Activated T-cell treated with anti-CD3 and anti-CD28 coated beads for 4 hours (primary cell): ENCODE data around the gene MTMR3.
"Not testable (repeated sequence)": the region's sequence is repeated elsewhere in the genome, so short reads cannot be mapped to it uniquely, and the experiment has no call there.

Experiments
- DNase-seq: peaks from one replicate; pipeline ENCODE4 v3.0.0-alpha.2; 2020

MTMR3 gene

DNA sequence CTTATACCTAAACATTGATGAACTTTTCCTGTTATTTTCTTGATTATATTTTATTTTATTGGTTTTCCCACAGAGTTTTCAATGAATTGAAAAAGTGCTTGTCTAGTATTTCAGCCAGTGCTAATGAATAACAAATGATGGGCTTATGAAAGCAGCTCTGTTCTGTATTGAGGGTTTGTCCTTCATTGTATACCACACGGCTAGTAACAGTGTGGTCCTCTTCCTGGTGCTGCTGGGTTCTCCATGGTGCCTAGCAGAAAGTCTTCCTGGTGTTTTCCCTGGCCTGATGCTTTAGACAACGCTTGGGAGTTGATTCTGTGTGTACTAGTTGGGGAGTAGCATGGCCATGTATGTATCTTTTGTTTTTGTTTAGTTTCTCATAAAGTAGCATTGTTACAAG, 89.1 kb downstream of the MTMR3 start:
- DNase-seq = no peak

DNA sequence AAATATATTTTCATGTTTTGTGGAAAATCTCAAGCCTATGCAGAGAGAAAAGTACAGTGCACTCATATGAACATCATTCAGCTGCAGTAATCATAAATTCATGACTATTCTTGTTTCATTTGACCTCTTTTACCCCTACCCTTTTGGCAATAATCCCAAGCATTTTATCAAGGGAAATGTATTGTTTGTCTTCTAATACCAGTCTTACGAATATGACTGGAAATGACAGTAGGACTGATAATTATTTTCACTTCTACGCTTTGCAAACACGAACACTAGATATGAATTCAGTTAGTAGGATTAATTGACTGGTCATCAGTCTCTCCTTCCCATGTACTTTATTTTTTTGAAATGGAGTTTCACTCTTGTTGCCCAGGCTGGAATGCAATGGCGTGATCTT, 90.3 kb downstream of the MTMR3 start:
- DNase-seq = no peak

DNA sequence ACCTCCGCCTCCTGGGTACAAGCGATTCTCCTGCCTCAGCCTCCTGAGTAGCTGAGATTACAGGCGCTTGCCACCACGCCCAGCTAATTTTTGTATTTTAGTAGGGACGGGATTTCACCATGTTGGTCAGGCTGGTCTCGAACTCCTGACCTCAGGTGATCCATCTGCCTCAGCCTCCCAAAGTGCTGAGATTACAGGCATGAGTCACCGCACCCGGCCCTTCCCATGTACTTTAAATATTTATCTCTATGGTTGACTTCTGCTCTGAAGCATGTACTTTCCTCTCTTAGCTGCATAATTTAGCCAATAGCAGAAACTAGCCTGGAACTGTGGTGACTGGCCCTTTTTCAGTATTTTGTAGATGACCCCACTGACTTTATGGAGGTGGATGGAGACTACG, 90.7 kb downstream of the MTMR3 start:
- DNase-seq = not testable (repeated sequence)

DNA sequence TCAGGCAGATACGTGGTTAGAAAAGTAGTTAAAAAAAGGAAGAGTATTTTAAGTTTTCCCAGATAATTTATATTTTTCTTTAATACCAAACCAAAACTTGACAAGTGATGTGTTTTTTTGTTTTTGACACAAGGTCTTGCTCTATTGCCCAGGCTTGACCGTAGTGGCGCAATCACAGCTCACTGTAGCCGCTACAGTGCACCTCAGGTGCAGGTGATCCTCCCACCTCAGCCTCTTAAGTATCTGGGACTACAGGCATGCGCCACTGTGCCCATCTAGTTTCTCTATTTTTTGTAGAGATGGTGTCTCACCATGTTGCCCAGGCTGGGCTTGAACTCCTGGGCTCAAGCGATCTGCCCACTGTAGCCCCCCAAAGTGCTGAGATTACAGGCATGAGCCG, 92.5 kb downstream of the MTMR3 start:
- DNase-seq = no peak

DNA sequence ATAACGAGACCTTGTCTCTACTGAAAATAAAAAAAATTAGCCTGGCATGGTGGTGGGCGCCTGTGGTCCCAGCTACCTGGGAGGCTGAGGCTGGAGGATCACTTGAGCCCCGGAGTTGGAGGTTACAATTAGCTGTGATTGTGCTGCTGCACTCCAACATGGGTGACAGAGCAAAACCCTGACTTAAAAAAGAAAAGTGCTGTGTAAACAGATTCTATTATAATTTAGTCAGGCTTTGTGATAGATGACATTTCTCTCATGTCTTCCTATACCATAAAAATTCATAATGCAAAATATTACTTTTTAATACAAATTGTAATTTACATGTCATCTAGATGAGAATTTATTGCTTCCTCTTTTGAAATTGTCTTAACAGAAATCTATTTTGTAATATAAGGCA, 94.1 kb downstream of the MTMR3 start:
- DNase-seq = no peak

DNA sequence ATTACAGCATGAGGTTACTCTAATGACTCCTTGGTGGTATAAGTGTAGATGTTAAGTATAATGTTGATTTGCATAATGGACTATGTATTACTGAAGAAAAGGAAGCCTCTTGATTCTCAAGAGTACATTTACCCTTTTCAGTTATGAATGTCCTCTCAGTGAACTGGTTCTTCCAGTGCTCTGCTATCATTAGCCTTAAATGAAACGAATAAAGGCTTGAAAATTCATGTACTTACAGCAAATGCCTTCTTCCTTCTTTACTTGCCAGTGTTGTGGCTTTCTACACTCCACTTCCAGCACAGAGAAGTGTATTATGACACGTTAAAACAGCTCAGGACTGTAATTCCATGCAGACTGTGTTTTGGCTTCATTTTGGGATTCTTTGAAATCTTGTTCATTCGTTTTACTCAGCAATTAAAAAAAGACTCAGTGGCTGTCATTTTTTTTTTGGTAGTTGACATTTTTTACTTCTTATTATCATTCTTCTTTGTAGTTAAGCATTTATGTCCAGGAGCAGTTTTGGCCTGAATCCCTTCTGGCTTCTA, 96.9 kb downstream of the MTMR3 start:
- DNase-seq = no peak

DNA sequence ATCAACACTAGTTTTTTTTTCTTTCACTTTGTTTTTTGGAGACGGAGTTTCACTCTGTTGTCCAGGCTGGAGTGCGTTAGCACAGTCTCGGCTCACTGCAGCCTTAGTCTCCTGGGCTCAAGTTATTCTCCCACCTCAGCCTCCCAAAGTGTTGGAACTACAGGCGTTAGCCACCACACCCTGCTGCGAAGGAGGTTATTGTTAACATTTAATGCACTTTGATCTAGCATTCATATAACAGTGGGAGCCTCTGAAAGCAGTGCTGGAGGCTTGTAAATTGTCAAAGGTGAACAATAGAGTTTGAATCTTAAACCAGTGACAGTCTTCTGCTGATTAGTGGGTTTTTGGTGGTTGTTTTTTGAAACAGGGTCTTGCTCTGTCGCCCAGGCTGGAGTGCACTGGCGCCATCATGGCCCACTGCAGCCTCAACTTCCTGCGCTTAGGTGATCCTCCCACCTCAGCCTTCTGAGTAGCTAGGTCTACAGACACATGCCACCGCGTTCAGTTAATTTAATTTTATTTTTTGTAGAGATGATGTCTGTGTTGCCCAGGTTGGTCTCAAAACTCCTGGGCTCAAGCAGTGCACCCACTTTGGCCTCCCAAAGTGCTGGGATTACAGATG, 100.4 kb downstream of the MTMR3 start:
- DNase-seq = no peak

DNA sequence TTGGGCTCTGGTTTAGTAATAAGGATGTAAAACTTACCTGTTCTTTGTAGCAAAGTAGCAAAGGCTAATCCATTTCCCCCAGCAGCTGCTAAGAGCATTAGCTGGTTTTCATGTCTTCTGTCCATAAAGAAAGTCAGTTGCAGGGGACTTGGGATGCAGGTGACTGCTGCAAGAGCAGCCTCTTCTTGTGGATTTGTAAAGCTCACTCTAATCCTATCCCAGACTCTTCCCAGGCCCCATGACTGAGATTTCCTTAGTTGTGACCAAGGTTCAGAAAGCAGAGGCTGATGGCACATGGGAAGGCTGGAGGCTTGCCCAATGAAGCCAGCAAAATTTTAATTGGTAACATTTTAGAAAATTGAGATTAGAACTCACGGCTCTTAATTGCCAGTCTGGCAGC, 102.9 kb downstream of the MTMR3 start:
- no peak for DNase-seq

DNA sequence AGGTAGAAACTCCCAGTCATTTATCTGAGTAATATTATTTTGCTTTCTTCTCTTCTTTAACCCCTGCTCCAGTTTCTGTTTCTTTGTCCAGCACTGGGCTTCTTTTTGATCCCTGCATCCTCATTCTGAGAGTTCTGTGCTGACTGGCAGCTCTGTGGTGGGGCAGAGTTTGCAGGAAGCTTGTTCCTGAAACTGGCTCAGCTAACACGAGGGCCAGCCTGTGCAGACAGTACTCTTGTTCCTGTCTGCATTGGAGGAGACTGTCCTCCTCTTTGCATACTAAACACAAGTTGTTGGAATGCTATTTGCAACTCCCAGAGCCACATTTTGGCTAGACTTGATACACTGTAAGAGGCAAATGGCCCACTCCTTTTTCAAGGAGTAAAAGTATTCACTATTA, 104.2 kb downstream of the MTMR3 start:
- DNase-seq = no peak

DNA sequence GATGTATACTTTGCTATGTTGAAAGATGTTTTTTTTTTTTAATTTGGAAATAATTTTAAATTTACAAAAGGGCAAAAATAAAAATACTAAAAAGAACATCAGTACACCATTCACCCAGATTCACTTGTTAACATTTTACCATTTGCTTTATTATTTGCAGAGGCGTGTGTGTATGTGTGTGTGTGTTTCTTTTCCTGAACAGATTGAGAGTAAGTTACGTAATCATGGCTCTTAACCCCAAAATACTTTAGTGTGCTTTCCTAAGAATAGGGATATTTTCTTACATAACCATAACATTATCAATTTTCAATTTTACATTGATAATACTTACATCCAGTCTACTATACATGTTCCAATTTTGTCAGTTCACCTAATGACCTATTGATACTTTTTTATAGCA, 105.7 kb downstream of the MTMR3 start:
- DNase-seq = no peak

DNA sequence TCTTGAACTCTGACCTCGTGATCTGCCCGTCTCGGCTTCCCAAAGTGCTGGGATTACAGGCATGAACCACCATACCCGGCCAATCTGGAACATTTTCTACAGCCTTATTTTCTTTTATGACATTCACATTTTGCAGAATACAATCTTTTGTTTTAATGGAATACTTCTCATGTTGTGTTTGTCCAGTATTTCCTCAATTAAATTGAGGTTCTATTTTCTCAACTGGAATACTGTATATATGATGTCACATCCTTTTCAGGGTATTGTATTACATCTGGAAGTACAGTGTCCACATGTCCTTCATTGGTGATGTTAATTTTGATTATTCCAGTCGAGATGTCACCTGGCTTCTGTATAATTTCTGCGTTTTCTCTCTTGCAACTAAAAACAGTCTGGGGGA, 106.5 kb downstream of the MTMR3 start:
- DNase-seq = no peak

DNA sequence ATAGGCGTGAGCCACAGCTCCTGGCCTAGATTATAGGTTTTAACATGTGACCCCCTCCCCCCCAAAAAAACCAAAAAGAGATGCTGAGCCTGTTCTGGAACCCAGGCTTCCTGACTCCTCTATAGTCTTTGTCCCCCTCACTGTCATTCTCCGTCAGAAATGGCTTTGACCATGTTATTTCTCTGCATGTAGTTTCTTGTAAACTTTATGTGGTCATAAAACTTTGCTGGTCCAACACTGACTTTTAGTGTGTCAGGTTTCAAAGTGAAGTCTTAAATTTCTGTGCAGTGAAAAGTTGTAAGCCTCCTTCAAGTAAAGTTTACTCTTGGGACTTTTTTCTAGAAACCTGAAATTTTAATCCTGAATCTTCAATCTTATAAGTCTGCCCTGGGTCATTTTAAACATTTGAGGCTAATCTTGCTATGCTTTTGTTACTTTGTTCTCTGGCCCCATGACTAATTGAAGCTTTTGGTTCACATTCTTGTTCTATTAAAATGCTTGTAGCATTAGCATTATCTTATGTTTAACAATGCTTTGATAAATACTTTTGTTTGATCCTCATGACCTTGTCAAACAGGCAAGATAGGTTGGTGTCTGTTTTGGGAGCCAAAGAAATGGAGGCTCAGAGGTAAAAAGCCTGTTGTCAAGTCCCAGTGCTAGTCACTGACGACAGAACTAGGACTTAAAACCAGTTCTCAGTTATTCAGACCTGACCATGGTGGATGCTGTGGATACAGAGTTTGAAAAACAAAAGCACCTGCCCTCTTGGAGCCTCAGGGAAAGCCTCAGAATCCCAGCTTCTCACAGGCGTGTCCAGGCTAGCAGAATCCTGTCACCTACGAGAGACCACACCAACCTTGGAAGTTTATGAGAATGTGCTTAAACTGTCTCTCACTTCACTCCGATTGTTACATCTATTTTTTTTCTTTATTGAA, 109.6 kb downstream of the MTMR3 start:
- DNase-seq = no peak

DNA sequence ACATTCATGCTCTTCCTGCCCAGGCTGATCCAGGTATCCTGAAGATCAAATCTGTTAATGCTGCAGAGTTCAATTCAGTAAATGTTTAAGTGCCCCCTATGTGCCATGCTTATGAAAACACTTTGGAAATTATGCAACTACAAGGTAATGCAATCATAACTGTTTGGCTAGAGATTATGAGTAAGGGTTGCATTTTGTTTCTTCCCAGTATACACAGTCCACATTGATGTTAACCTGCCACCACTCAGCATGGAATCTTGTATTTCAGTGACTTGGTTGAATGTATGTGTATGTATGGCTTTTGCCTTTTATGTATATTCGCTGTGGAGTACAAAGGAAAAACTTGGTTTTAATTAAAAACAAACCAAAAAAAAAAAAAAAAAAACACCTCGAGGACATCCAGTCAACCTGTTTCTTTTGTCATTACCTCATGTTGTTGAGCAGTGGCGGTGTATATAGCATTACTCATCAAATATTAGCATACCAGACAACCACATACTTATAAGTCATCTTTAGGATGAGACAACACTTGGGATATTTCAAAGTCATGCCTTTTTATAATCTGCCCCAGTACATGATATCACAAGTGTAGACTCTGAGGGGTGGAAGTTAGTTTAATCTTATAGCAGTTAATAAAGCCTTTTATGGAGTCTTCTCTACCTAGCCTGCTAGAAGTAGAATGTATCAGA, 111.2 kb downstream of the MTMR3 start:
- no peak for DNase-seq

DNA sequence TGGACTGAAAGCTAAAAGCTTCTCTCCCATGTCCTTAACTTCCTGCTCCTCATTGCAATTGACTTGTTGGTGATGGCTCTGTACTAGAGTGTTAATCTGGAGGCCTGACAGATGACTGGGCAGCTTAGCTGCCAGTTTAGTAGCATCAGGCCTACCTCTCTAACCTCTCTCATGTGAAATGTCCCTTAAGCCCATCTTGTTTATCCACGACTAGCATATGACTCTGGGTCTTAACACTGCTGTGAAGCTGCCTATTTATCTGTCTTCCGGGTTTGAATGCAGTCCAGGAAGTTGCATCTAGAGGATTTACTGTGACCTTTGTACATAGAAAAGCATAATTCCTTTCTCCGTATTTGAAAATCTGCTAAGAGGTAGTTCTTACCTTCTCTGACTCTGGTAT, 112.0 kb downstream of the MTMR3 start:
- DNase-seq = no peak

DNA sequence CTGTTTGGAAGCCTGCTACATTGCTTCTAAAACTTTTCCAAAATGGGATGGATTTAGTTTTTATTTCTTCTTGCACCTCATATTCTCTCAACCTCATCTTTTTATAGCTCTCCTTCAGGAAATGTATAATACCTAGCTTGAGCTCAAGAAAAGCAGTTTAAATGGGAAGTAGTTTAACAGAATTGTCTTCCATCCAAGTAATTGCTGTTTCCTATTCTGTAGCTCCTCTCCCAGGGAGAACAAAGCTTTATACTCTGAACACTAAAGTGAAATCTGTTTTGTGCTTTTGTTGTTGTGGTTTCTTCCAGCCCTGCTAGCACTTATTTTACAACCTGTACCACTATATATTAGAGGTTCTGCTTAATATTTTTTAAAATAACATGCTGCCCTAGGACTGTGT, 114.1 kb downstream of the MTMR3 start:
- DNase-seq = no peak

DNA sequence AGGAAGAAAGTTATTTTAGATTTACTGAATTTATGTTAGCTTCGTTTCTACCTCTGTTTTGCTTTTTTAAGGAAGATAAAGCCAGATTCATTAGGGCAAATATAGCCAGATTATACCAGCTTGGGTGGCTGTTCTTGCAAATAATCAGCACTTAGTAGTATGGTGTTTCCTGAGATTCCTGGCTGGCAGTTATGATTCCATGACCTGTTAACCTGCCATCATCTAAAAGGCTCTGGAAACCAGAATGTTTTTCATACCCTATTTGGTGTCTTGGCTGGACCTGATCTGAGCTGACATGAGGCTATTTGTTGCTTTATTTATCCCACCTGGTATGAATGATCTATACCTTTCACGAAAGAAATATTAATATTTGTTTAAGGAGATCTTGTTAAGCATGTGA, 114.5 kb downstream of the MTMR3 start:
- DNase-seq = no peak

DNA sequence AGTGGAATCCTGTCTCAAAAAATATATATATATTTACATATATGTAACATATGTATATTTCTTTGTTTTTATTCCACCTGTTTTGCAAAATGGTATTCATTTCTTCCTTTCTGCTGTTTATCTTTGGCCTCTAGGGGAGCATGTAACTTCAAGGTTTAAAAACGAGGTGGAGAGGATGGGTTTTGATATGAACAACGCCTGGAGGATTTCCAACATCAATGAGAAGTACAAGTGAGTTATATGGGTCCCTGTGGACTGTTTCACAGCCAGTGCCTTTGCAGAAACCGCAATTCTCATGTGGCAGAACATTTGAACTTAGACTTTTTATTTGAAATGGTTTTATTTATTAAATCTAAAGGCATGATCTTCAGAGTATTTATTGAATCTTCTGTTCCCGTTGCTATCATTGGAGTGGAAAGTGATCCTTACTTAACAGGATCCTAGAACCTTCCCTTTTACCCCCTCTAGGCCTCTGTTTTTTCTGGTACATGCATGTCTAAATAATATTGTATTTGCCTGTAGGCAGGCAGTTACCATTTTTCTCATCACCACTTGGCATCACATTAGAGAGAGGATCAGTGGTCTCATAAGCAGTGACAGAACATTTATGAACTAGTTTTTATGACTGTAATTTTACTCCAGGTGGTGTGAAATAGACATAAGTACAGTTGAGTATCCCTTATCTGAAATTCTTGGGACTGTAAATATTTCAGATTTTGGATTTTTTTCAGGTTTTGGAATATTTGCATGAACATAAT, 115.8 kb downstream of the MTMR3 start:
- no peak for DNase-seq

DNA sequence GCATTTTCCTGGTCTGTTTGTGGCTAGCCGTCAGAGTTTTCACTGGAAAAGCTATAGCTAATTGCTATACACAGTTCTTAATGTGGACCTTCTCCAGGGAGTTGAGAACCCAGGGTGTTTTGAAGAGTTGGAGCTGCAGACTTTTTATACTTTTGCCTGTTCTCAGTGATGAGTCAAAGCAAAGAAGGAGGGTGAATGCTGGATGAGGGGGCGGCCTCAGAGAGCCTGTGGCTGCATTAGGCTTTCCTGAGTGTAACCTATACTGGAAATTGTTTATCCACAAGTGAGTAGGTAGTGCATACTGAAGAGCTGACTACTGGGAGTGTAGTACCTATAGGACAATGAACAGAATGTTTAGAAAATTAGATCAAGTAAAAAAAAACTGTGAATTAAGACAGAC, 117.6 kb downstream of the MTMR3 start:
- no peak for DNase-seq

DNA sequence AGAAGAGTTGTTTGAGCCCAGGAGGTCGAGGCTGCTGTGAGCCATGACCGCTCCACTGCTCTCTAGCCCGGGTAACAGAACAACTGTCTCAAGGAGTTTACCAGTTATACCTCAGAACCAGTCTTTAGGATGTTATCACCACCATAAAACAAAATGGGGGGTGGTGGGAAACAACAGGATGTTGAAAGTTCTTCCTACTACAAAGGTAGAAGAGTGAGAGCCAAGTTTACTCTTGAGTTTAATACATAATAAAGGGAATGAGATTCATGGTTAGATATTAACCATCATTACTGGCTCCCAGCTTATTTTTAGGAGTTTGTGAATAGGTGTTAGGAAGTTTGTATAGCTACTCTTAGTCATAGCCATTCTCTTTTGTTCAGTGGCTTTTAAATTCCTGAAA, 118.5 kb downstream of the MTMR3 start:
- no peak for DNase-seq

DNA sequence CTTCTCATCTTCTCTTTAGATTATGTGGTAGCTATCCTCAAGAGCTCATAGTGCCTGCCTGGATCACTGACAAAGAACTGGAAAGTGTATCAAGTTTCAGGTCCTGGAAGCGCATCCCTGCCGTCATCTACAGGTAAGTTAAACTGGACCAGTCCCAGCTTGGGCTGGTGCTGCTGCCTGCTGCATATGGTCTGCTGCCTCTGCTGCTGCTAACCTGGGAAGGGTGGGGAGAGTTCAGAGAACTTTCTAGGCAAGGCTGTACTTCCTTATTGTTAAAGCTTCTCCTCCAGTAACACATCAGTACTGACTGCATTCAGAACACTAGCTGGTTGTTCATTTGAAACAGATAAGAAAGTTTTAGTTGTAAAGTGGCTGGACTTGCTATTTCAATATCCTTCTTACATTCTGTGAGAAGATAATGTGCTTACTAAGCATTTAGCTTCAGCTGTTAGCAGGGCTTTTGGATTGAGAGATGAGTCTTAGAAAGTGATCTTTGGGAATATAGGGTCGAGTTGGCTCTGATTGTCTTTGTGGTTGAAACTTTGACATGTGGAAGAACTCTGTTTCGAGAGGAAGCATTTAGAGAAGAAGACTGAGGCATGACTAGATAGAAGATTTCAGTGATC, 120.0 kb downstream of the MTMR3 start:
- no peak for DNase-seq

DNA sequence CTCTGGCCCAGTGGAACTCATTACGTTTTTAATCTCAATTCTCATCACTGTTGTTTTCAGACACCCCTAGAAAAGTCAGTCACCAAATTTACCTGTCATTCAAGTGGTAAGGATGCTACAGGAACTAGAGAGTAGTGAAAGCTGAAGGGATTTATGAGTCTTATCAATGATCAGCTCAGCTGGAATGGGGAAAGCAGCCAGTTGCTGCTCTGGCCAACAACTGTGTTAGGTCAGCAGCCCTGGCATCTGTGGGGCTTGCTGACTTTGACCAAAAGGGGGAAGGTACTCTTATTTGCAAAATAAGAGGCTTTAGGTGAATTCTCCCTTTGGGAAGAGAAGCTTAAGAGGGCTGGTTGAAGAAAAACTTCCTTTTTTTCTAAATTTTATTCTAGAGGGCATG, 121.1 kb downstream of the MTMR3 start:
- no peak for DNase-seq

DNA sequence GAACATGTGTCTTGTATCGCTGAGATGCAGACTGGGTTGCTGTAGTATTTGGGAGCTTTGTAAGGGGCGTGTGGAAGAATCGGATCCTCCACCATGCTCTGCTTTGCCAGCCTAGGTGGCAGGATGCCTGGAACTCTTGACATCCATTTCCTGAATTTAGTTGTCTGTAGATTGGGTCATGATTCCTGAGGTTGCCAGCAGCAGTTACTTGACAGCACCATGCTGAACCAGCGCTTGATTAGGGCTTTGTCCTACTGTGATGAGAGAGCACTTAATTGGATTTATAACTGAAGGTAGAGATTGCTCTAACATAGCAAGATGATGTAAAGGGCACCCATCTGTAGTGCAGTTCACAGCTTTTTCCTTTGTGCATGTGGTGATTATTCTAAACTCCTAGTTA, 121.7 kb downstream of the MTMR3 start:
- no peak for DNase-seq
